Embryonic facial prominence (tissue), 1 donor: Measurements from ENCODE around the gene ING4.

Experiments
- DNase-seq: peaks from one replicate; pipeline ENCODE4 v3.0.0-alpha.2; 2016; ENCODE audit errors: extremely low spot score

Gene ING4

DNA sequence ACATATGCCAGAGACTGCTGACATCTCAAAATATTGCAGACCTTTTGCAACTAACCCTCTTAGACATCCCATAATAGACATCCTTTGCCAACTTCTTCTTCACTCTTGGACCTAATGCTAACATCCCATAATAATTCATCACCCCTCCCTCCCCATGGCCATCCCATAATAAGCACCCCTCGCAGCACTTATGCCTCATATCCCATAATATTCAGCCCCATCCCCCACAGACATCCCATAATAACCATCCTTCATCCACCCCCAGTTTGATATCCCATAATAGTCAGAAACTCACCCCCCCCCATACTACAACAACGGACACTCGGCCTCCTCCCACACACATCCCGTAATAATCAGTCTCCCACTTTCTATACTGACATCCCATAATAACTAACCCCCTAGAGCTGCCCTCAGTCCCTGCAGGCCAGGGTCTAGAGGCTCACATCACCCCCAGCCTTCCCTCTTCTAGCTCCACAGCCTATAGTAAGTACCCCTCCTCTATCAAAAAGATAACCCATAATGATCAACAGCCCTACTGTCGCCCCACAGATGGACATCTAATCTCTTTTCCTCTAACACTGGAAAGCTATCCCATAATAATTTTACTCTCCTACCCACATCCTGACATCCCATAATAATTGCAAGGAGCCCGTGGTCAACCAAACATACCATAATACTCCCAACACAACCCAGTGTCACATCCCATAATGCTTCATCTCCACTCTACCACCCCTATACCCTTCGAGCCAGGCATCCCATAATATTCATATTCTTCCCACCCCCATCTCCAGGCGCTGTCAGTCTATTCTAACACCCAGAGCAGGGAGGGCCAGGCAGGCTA, 54.9 kb downstream of the ING4 start:
- DNase-seq, result peak; percentile 65

DNA sequence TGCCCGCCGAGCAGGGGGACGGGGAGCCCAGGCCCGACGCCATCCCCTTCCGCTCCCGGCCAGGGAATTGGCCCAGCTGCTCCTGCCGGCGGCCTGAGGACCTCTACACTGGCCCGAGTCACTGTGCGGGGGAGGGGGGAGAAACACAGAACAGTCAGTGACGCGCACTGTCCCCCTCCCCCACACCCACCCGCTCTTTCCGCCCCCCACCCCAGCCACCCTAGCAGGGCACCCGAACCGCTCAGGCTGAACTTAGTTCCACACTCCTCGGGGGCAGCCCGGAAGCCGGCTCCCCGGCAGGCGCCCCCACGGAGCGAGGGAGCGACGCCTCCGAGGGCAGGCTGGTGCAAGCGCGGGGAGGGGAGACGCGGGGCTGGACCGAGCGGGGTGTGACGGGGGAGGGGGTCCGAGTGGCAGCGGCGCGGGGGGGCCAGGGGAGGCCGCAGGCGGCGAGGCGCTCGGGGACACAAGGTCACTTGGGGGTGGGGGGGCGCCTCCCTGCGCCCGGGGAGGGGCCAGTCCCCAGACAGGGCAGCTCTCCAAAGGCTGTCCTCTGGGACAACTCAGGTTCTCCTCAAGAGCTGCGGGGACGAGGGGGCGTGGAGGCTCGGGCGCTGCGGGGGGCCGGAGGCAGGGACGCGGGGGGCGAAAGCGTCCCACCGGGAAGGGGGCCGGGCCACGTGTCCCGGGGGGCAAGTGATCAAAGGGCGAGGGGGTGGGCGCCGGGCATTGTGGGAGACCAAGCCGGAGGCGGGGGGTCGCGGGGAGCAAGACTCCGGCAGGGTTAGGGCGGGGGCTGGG, 56.4 kb downstream of the ING4 start:
- DNase-seq, result no peak

DNA sequence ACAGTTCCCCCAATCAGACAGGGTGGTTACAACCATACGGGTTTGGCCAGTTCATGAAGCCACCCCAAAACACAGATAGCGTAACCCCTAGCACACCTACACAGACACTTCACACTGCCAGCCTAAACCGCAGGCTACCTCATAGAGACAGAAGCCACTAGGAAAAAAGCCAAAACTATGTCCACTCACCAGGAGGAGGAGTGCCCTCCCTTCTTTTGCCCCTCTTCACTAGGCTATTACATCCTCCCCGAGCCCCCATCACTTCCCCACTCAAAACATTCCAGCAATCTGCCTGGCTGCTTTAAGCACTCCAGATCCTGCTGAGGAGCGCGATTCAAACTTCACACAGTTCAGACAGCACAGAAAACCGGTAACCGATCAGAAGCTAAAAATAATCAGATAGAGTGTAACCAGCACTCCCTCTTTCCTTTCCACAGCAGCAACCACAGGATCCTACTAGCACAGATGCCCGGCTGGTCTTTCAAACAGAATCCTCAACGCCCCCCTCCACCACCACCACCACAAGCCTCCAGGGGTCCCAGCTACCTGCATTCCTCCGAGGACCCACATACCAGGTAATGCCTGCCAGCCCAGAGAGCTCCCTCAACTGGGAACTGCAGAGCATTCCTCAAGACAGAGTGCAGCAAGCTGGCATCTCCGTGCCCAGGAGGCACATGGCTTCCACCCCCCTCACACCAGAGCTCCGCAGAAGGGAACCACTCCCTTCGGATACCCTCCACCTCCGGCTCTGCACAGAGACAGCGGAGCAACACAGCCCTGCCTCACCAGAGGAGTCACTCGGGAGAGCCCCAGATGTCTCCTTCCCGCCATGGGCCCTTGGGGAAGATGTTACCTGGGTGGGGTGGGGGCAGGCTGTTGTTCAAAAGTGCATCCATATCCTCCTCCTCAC, 57.2 kb downstream of the ING4 start:
- DNase-seq, result no peak

DNA sequence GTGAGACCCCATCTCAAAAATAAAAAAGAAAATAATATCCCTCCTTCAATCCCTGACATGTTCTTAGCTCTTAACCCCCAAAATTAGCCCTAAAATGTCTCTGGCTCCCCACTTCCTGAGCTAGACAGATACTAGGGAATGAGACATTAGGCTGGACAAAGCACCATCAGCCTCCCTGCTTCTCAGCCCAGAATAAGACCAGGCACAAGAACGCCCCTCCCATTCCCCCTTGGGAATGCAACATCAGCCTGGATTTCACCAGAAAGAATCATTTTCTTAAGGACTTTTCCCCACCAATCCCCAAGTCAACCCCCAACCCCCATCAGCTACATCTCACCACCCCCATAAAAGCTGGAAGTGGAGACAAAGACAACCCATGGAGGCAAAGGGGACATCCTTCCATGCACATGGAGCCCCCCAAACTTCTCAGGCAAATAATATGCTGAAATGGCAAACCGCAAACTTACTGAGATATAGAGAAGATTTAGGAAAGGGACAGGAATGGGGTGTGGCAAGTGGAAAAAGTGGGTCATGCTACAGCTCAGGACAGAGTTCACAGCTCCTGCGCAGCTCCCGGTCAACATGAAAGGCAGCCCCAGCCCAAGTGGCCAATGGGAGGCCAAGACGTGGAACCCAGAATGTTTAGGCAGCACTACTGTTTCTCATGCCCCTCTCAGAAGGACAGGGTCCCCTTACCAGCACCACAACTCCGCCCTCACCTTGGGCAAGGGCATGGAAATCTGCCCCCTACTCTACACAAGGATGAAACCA, 58.5 kb downstream of the ING4 start:
- DNase-seq, result no peak

DNA sequence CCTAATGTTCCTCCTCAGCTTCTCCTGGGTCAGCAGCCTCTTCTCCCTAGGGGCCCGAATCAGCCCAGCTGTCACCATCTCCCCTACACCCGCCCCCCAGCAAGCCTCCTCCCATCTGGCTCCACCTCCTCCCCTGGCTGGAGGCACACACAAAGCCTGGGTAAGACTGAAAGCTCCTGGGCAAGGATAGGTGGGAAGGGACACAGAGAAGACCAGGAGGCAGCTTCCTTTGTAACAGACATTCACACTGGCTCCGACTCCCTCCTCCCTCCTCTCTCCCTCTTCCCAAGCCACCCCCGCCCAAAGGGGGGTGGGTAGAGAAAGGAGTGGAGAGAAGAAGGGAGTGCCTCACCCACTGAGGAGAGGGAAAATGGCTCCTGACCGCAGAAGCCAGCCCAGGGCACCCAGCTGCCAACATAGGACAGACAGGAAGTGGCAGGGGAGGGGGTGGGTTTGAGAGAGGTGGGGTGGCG, 59.8 kb downstream of the ING4 start:
- no peak for DNase-seq

DNA sequence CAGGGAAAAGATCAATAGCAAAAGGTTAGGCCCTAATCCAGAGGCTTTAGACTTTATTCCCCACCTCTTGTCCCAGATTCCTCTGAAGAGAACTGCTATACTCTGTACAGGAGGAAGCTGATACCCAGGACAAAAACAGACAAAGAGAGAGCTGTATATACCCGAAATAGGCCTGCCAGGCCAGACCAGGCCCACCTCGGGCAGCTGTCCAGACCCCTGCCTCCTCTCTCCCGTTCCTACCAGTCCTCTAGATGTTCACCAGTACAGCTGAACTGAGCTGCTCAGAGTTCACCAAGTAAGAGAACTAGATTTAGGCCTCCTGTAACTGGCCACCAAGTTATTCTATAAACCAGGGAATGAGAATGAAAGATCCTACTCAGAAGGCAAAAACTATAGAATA, 60.4 kb downstream of the ING4 start:
- DNase-seq, result no peak
